ENCODE measurements around the gene FGFR3.

GRCh38 chr4:1813231-1813630, 20.1 kb downstream of the FGFR3 start:
- TF ChIP-seq POLR2AphosphoS5 (IDR thresholded peaks at IDR 0.05) (no peak), CTCF (IDR thresholded peaks at IDR 0.05) (no peak), POLR2A (IDR thresholded peaks at IDR 0.05) (no peak)
